GM19193 (cell line): ENCODE results near the gene LRP1B.

Experiments used
- POLR2A ChIP-seq: IDR thresholded peaks from 4 replicates; pipeline ENCODE4 v1.6.1; 2011; ENCODE audit not compliant: insufficient read depth, insufficient read length; ENCODE audit errors: extremely low read depth

Gene LRP1B

DNA sequence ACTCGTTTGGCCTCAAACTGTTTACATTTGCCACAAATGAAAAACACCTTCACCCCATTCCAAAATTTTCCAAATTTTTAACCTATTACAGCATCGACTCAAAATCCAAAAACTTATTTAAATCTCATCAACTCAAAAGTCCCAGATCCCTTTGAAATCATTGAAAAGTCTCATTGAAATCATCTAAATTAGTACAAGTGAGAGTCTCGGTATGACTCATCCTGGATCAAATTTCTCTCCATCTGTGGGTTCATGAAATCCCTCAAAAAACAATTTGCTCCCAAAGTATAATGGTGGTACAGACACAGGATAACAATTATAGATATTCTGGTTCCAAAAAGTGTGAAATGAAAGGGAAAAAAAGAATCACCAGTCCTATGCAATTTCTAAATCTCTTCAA, 65.1 kb downstream of the LRP1B start:
- TF ChIP-seq POLR2A: no peak

DNA sequence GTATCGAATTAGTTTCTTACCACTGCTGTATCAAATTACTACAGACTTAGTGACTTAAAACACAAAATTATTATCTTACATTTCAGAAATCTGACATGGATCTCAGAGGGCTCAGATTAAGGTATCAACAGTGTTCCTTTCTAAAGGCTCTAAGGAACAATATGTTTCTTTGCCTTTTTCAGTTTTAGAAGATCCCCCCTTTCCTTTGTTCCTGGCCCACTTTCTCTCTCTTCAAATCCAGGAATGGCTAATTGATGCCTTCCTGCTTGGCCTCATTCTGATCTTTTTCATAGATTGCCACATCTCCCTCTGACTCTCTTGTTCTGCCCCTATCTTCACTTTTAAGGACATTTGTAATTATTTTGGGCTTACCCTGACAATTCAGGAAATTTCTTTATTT, 65.7 kb downstream of the LRP1B start:
- TF ChIP-seq POLR2A: no peak

DNA sequence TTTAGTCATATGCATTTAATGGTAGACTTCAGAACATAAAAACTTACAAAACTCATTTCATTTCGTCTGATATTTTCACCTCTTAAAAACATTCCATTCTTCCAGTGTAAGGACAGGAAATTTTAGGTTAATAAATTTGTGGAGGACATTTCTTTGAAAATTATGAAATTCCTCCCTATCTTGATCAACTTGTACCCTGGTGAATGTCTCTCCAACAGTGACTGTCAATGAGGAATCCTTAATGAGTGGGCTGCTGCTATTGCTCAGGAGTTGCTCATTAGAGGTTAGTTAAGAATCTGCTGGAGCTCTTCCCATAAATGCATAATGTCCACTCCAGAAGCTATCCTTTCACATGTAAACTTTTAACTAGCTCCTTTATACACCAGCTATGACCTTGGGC, 69.1 kb downstream of the LRP1B start:
- no peak for TF ChIP-seq POLR2A

DNA sequence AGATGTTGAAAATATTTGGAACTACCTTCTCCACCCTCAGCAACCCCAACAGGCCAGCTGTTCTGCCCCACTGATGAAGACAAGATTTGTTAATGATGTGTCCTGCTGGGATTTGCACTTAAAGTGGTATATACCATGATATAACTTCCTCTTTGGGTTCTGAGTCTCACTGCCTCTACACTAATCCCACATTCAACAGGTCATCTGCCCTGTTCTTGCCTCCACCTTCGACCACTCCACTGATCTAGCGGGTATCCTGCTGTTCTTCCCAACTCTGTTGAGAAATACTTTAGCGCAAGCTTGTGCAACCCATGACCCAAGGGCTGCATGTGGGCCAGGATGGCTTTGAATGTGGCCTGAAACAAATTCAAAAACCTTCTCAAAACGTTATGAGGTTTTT, 72.7 kb downstream of the LRP1B start:
- no peak for TF ChIP-seq POLR2A

DNA sequence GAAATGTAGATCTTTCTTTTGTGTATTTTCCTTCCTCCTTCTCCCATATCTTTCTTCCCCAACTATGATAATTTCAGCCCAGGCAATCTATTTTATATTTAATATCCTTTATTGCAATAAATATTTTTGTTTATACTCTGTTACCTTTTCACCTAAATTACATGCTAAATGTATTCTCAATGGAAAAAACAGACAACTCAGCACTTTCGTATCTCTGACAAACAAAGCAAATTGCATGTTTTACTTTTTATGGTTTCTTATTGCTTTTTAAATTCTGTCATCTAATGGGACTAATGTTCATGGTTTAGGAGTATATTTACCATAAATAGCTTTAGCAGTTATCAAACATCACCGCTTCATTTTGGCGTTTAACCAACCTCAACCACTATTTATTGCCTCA, 74.0 kb downstream of the LRP1B start:
- TF ChIP-seq POLR2A: no peak

DNA sequence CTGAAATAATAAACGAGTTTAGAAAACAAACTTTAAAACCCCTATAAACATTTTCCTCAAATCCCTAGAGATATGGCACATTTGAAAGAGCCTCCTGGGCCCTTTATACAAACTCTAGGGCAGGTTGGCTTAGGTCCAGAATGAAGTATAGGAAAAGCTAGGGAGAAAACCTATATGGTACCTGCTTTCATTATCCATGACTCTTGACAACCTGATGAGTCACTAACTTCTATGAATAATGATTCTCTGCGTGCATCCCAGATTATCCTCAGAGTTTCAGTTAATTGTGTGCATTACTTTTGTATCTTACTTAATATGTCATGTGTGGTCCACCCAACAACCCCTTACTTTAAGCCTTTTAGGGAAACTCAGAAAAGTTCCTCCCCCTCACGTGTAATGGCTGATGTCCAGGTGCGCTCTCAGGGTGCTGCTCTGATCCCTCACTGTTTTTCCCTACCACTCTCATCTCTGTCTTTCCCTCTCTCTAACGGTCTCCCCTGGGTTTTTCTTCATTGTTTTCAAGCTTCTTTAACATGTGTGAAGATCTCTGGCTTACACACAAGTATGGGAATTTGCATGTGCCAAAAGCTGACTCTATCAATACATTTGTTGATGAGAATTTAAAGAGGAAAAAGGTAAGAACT, 78.5 kb downstream of the LRP1B start:
- no peak for TF ChIP-seq POLR2A

DNA sequence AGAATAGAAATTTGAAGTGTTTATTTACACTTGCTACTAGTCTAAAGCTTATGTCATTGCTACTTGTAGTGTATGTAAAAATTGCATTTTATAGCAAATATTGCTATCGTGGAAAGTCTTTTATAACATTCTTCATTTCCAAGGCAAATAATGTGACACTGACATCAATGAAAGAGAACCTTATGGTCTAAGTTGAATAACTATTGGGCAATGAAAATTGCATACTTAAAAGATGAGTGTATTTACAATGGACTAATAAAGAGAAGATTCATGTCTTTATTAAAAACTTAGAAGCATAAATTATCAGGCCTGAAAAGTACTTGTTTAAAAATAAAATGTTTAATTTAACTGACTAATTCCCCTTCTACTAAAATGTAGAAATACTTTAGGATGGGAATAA, 82.2 kb downstream of the LRP1B start:
- no peak for TF ChIP-seq POLR2A

DNA sequence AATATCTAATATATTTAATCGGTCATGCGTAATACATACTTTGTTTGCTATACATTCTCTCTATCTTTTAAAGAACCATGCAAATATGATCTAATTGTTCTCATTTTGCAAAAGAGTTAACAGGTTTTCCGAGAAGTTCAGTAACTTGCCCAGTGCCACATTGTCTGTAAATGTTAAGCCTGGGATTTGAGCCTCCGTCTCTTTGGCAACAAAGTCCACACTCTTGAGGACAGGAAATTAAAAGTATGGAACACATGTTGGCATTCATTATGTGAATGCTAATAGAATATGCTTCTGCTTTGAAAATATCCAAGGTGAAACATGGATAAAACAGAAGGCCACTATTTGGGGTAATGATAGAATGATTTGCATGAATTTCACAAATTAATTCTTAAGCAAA, 85.2 kb downstream of the LRP1B start:
- no peak for TF ChIP-seq POLR2A

DNA sequence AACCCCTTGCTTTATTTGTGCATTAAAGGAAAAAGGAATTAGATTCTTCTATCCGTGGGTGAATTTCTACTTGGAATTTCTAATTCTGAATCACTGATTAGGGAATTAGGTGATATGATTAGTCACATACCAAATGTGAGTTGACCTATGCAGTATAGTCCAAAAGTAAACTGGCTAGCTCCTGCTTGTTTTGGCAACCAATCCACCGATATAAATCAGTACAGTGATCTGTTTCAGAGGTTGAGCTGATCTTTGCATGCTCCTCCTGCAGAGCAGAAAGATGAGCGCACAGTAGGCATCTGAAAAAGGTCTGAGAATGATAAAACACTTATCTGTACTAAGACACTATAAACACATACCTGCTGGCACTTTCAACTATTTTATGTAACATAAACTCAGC, 86.6 kb downstream of the LRP1B start:
- TF ChIP-seq POLR2A: no peak

DNA sequence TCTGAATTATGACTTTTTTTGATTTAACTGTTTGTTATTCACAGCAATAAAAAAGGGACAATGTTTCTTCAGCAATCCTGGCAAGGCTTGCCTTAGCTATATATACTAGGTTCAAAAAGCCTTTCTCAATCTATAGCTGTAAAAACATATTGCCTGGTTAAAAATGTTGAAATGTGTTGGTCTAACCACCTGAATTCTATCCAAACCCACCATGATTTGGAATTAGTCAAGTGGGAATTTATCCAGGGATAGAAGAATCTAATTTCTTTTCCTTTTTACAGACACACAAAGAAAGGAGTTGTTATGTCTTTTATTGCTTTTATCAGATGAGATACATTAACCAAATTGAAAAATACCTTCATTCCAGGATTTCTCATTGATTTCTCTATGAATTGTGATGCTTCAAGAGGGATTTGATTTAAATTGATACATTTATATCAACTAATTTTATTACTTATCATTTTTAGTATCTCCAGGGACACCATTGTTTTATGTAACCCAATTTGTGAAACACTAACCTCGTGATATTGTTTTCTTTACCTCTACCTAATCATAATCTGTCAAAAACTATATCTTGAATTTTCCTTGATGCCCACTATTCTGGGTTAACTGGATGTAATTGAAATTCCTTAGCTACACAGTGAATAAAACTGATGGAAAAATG, 88.1 kb downstream of the LRP1B start:
- no peak for TF ChIP-seq POLR2A

DNA sequence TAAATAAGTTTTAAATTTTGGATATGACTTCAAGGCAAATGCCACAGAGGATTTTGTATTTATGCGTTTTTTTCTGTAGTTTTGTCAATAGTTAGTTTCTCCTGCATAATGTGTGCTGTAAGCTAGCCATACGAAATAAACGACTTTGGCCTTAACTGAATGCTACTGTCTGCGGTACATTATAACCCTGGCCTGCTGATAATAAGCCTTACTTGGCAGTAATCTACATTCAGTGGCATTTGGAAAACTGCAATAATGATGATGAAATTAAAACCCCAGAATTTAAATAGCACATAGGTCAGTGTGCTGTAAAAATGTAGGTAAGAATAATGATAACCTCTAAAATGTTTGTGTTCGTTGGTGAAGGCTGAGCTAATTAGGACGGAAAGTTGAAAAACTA, 88.8 kb downstream of the LRP1B start:
- TF ChIP-seq POLR2A: no peak

DNA sequence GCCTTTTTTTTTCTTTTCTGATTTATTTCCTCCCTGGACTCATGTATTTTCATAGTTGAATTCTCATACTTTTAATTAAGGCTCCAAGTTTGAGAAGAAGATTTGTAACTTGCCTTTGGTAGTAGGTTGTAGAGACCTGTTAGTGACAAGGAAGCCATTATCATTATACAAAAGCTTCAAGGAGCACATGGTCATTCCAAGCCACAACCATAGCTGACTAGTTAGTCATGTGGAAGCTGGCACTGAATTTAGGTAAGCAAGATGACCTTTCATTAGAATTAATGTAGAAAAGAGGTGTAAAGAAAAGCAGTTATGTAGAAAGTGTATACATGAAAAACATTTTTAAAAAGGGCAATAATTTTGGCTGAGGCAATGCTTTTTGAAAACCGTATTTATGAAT, 89.7 kb downstream of the LRP1B start:
- no peak for TF ChIP-seq POLR2A

DNA sequence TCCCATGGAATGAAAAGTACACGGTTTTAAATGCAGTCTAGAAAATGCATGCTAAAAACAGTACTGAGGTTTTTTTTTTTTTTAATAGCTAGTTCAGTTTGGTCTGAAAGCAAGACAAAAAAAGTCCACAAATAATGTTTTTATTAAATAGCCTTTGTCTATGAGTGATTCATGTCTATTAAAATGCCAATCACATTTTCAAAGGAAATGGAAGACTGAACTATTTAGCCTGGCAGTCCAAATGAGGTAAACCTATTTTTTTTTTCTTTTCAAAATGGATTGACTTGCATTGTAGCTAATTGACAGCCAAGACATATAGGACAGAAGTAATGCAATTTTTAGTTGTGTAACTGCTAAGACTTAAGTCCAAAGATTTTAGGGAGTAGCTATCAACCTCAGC, 90.3 kb downstream of the LRP1B start:
- no peak for TF ChIP-seq POLR2A

DNA sequence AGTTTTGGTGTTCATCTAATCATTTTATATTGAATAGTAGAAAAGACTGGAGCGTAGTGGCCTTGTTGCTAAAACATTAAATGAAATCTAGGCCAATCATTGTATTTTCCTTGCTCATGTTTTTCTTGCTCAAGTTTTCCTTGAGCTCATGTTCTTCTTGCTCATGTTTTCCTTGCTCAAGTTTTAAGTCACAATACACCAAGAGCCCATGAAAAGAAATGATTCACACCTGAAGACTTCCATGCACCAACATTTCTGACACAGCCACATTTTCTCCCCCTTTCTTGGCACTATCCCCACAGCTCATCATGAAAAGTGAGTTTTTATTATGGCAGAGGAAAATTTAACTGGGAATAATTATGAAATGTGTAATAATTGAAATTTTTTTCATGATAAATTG, 92.0 kb downstream of the LRP1B start:
- TF ChIP-seq POLR2A: no peak

DNA sequence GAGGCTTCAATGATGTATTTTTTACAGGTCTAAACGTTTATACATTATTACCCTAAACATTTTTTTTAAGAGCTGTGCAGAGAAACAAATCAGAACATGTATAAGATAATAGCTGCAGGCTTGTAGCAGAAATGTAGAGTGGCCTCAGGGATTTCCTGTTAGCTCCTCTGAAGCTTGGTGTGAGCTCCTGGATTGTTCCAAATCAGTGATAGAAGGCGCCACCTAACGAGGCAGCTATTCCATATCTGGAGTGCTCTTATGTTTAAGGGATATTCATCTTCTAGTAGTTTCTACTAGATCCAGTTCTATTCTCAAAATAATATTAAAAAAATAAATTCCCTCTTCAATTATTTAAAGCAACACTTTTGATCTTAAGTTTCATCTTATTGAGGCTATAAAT, 93.1 kb downstream of the LRP1B start:
- TF ChIP-seq POLR2A: no peak

DNA sequence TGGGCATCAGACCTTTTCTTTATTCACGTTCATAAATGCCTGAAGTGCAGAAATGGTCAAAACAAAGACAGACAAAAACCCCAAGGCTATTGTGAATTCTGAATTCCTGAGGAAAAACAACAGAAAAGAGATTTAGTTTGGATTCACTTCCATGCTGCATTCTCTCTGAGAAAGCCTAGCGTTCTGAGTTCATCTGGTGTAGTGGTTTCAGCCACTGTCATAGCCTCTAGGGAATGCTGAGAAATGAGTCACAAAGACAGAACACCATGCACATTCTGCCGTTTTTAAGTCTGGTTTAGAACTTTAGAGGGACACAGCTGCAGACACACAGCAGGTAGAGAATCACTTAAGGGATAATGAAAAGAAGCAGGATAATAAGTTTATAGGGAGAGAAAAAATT, 93.8 kb downstream of the LRP1B start:
- TF ChIP-seq POLR2A: no peak

DNA sequence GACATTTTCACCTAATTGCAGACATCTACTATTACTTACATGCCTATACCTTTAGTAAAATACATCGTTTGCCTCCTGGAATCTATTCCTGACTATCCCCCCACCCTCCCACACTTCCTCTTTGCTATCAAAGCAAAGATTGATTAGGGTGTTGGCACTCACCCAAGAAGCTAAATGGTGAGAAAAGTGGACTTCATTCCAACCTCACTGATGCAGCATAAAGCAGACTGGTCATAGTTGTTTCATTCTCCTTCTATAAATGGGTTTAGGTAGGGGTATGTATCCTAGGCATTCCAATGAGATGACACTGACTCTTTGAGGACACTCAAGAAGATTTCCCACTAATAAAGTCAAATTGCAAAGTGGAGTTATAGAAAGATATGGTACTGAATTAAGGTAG, 97.4 kb downstream of the LRP1B start:
- no peak for TF ChIP-seq POLR2A

DNA sequence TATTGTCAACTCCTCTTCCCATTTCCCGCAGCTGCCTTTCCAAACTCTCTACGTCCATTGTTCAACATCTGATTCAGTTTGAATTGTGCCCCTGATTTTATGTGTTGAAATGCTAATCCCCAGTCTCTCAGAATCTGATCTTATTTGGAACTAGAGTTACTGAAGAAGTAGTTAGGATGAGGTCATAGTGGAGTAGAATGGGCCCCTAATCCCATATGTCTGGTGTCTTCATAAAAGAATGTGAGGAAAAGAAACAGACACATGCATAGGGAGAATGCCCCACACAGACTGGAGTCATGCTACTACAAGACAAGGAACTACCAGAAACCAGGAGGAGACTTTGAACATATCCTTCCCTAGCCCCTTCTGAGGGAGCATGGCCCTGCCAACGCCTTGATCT, 99.2 kb downstream of the LRP1B start:
- no peak for TF ChIP-seq POLR2A

DNA sequence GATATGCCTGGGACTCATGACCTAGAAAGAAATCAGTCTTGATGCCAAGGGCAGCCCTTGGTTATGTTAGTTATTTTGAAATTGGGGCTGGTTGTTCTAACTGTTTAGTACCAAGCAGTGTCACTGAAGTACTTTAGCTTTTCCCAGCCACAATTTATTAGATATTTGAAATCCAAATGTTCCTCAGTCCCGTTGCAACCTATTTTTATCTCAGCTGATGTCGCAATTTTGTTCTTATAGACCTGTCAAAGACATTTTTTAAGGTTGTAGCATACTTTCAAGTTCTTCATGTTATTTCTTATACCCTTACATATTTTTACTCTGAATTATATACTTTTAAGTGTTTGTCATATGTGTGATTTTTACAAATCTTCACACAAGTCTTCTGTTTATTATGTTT, 100.1 kb downstream of the LRP1B start:
- TF ChIP-seq POLR2A: no peak
